COLO668 (cell line): Measurements from ENCODE around the gene MUC20.
"Not testable (repeated sequence)": the region's sequence is repeated elsewhere in the genome, so short reads cannot be mapped to it uniquely, and the experiment has no call there.

Experiments
- DNase-seq: peaks from one replicate; lab custom pipeline; 2025; ENCODE audit not compliant: unreplicated experiment; lab: John Stamatoyannopoulos, UW

The MUC20 gene

DNA sequence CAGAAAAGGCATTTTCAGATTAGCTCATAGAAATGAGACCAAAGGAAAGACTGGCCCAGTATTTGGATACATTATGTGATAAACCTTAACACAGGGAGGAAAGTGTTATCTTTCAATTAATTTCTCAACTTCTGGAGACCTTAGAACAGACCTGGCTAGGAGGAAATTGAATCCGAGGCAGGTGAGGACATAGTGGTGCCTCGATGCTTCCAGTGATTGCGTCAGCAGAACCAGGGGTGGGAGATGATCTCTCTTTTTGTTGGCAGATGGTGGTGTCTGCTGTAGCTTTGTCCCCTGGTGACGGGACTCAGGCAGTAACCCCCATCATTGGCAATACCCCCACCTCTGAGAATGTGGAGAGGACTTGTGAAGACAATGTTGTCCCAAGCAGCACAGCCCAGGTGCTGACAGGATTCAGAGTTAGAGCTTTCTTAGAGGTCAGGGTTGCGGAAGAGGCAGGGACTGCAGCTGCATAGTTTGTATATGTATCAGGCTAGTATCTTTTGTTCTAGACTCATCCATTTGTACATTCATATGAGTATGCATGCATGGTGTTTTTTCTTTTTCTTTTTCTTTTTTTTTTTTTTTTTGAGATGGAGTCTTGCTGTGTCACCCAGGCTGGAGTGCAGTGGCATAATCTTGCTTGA, 27.9 kb upstream of the MUC20 start:
- DNase-seq = no peak

DNA sequence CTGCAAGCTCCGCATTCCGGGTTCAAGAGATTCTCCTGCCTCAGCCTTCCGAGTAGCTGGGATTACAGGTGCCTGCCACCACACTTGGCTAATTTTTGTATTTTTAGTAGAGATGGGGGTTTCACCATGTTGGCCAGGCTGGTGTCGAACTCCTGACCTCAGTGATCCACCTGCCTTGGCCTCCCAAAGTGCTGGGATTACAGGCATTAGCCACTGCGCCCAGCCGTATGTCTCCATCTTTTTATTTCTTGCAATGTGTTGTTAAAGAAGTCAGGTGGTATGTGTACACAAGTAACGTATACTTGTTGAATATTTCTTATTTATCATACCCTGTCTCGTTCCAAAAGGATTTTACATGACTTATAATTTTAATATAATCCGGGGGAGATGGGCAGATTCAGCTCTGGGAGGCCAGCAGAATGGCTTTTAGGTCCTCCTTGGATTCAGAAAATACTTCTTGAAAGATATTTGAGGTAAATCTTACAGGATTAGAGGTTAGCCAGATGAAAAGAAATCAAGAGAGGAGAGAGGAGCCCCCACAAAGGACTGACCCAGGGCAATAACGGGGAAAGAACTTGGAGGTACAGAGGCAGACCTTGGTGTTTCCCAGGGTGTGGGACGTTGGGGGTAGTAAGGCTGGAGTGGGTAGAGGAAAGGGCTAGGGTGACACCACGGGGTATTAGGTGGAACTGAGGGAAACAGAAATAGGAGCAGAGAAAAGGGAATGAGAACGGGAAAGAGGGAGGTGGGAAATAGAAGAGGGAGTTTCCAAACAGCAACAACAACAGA, 27.2 kb upstream of the MUC20 start:
- DNase-seq = no peak

DNA sequence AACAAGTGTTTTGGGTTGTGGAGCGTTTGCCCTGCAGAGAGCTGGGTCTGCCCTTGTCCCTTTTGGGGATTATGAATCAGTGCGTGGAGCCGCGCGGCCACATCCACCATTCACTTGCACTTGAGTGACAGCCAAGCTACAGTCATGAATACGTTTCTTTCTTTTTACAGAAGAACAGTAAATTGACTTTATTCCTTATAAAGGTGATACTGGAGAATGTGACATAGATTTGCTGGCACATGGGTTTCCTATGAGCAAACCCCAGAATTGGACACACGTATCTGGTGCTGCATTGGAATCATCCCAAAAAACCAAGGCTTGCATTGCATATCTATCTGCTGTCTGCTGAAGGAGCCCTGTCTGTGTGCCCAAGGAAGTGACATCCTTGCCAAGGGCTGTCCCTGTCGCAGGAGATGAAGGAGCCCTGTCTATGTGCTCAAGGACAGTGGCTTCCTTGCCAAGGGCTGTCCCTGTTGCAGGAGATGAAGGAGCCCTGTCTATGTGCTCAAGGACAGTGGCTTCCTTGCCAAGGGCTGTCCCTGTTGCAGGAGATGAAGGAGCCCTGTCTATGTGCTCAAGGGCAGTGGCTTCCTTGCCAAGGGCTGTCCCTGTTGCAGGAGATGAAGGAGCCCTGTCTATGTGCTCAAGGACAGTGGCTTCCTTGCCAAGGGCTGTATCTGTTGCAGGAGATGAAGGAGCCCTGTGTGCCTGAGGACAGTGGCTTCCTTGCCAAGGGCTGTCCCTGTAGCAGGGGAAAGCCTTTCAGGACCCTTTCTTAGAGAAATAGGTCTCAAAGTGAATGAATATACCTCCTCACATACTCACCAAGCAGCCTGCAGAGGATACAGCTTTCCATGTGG, 26.3 kb upstream of the MUC20 start:
- not testable (repeated sequence) for DNase-seq

DNA sequence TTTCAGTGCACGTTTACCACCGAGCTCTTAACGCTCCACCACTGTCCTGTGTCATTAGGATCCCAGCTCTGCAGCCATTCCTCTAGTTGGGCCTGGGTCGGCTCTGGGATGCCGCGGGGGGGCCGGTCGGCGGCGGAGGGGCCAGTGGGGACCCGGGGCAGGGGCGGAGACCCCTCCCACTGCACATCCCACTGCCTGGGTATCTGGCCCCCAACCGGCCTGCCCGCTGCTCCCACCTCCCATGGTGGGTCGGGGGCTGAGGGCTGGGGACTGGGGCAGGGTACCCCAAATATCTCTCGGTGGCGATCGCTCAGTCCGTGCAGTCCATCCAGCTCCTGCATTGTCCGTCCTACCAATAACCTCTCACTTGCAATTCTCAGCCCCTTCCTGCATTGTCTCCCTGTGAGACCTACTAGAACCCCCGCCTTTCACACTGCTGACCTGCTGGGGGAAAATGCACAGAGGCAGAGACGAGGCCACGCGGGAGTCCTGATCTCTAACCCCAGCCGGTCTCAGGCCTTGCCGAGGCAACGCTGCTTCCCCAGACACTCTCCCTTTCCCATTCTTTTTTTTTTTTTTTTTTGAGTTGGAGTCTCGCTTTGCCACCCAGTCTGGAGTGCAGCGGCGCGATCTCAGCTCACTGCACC, 24.0 kb upstream of the MUC20 start:
- DNase-seq = no peak

DNA sequence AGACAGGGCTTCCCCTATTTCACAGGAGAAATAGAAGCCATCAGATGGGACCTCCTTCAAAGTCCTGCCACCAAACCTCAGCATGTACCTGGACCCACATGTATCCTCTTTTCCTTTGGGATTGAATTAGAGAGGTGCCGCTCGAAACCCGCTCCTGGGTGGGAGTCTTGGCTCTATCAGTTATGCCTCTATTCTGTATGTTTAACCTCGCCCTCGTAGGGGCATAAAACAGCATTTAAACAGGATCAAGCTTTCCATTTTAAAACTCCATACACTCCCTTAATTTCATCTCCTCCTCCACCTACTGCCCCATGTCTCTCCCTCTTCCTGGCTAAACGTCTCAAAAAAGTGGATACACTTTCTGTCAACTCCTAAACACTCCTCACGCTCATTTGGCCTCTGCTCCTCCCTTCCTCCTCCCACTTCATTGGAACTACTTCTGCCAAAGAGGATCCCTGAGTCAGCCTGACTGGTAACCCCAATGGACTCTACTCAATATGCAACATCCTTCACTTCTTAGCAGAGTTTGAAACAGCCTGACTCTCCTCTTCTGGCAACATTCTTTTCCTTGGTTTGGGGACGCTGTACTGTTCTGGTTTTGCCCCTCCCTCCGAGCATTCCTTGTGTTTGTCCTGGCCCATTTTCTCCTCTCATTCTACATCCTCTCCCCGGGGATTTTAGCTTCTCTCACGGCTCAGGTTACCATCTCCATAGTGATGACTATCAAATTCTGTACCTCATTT, 23.0 kb upstream of the MUC20 start:
- DNase-seq = no peak

DNA sequence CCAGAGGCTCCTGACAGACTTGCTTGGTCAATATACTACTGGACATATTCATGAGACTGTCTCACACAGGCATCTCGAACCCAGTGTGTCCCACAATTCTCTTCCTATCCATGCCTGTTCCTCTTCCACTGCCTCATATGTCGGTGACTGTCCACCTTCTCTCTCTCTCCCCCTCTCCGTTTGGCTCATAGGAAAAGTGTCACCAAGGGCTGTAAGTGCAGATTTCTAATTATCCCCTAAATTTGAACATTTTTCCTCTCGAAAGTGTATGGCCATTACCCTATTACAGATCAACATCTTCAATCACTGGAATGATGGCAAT, 22.5 kb upstream of the MUC20 start:
- no peak for DNase-seq

DNA sequence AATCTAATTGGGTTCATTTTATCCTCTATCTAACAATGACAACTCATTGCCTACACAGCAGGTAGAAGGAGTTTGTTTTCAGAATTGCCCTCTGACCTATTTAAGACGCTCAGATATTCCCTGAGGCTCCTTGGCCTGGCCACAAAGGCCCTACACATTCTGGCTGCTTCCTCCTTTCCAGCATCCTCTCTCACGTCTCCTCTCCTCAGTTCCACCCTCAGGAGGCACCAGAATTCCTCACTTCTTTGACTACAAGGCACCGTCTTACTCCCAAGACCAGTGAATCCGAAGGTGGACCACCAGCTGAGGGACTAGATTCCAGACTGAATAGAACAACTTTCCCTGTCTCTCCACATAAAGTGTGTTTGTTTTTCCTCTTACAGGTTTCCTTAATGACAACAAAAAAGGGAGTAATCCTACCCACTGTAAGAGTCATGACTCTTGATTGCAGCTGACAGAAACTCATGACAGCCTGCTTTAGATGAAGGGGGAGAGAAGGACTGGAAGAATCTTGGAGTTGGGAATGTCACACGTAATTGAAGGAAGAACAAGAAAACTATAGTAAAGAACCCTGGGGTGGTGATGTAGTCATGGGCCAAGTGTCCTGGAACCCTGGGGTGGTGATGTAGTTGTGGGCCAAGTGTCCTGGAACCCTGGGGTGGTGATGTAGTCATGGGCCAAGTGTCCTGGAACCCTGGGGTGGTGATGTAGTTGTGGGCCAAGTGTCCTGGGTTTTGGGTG, 22.0 kb upstream of the MUC20 start:
- DNase-seq = no peak

DNA sequence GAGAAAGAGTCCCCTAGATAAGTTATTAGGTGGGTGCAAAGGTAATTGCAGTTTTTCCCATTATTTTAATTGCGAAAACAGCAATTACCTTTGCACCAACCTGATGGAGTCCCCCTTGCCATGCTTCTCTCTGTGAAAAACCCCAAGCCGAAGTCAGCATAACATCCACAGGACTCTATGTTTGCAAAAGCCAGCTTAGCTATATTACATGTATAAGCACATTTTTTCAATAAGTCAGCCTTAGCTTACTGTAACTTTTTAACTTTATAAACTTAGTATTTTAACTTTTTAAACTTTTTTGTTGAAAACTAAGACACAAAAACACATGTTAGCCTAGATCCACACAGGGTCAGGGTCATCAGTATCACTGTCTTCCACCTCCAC, 21.4 kb upstream of the MUC20 start:
- no peak for DNase-seq

DNA sequence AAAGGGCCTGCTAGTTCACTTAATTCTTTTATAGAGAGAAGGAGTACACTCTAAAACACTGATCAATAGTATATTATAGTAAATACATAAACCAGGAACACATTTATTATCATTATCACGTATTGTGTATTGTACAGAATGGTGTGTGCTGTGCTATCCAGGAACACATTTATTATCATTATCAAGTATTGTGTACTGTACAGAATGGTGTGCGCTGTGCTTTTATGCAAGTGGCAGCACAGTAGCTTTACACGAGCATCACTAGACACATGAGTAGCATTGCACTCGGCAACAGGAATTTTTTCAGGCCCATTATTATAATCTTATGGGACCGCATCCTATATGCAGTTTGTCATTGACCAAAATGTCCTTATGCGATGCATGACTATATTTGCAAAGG, 20.9 kb upstream of the MUC20 start:
- no peak for DNase-seq

DNA sequence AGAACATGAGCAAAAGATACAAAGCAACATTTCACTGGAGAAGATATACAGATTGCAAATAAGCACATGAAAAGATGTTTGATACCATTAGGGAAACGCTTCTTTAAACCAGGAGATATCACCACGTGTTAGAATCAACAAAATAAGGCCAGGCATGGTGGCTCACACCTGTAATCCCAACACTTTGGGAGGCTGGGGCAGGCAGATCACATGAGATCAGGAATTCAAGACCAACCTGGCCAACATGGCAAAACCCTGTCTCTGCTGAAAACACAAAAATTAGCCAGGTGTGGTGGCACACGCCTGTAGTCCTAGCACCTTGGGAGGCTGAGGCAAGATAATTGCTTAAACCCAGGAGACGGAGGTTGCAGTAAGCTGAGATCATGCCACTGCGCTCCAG, 20.5 kb upstream of the MUC20 start:
- DNase-seq = no peak

DNA sequence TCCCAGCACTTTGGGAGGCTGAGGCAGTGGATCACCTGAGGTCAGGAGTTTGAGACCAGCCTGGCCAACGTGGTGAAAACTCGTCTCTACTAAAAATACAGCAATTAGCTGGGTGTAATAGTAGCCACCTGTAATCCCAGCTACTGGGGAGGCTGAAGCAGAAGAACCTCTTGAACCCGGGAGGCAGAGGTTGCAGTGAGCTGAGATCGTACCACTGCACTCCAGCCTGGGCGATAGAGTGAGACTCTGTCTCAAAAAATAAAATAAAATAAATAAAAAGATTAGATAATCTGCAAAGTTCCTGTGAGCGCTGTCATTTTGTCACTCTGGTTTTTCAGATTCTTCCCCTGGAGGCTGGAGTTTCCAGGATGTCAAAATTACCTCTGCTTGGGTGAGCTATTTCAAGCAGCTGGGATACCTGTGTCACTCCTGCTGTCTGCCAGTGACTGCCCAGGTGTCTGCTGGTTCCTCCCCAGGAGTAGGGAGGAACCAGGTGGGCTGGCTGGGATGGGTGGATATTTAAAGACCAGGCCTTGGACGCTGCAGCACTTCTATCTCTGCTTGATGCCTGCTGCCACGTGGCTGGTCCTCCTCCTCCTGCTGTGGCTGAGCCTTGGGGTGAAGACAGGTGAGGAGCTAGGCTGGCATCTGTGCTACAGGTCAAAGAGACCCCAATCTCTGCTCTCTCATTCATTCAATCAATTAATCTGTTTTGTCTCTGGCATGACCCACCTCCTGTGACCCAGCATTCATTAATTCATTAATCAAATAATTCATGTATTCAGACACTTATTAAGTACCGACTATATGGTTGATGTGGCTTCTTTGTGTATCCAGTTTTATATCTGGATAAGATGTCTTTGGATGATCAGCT, 19.5 kb upstream of the MUC20 start:
- DNase-seq = no peak

DNA sequence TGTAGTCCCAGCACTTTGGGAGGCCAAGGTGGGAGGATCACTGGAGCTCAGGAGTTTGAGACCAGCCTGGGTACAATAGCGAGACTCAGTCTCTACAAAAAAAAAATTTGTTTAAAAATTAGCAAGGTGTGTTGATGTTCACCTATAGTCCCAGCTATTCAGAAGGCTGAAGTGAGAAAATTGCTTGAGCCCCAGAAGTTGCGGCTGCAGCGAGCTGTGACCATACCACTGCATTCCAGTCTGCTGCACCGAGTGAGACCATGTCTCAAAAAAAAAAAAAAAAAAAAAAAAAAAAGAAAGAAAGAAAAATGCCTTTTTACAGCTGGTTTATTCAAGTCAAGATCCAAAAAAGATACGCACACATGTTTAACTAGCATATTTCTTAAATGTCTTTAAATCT, 17.0 kb upstream of the MUC20 start:
- DNase-seq = no peak

DNA sequence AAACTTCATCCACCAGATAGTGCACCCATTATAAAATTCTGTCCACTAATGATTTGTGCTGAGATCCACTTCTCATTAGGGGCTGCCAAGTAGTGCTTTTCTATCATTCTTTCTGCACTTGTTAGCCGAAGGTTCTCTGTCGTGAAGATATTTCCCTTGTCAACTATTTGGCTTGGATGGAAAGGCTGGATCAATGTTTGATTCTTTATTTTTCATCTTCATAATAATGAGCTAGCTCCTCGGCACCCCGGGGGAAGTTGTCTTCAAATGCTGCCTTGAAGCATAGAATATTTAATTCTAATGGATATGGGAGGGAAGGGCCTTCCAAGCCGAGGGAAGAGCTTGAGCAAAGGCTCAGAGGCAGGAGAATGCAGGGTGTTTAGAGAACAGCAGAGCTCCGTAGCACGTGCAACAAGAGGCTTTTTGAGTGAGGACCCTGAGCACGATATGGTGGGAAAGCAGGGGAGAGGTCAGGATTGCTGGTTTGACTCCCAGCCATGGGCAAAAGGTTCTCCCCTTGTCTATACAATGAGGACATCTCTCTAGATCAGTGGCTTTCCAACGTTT, 16.3 kb upstream of the MUC20 start:
- DNase-seq = no peak

DNA sequence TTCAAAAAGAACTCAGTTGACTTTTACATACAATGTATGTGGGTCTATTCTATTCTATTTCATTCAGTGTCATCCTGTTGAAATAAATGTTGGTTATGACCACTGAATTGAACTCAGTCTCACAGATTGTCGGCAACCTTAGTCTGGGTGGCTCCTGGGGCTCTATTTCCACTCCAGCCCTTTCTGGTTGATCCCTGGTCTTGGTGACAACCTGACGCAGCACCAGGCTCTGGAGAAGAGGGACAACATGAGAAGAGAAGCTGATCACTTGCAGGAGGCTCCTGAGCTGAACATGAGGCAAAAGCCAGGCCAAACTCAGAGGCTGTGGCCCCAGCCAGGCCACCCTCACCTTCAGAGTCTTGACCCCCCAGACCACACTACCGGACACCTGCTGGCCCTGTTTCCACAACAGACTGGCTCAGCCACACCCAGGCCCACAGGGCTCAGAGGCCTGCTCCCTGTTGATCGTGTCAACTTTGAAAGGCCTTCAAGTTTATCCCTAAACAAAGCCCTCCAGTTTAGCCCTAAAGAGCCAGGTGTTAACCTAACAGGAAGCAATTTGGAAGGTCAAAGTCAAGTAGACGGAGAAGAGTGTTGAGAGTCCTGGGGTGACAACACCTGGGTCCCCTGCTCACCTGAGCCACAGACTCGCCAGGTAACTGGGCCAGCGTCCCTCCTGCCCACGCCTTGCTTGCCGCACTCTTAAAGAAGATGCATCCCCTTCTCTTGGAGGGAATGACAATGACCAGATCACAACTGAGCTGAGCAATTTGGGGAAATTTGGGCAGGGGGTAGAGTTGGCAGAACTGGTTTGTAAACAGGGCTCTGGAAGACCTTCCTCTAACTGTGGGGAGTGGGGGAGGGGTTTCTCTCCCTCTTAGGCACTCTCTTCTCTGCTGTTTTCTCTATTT, 15.4 kb upstream of the MUC20 start:
- DNase-seq = no peak

DNA sequence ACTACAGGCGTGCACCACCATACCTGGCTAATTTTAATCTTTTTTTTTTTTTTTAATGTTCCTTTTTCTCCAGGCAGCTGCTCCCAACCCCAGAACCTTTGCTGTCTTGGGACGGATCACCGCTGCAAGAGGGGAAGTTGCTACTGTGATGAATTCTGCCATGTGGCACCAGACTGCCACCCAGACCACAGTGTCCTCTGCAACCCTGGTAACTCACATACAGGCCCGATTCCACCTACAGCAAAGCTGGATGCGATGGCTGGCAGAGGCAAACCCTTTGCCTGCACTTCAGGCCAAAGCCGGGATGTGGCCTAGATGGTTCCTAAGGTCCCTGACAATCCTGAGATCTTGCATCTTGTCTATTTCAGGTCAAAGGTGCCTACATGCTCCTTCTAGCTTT, 12.7 kb upstream of the MUC20 start:
- no peak for DNase-seq

DNA sequence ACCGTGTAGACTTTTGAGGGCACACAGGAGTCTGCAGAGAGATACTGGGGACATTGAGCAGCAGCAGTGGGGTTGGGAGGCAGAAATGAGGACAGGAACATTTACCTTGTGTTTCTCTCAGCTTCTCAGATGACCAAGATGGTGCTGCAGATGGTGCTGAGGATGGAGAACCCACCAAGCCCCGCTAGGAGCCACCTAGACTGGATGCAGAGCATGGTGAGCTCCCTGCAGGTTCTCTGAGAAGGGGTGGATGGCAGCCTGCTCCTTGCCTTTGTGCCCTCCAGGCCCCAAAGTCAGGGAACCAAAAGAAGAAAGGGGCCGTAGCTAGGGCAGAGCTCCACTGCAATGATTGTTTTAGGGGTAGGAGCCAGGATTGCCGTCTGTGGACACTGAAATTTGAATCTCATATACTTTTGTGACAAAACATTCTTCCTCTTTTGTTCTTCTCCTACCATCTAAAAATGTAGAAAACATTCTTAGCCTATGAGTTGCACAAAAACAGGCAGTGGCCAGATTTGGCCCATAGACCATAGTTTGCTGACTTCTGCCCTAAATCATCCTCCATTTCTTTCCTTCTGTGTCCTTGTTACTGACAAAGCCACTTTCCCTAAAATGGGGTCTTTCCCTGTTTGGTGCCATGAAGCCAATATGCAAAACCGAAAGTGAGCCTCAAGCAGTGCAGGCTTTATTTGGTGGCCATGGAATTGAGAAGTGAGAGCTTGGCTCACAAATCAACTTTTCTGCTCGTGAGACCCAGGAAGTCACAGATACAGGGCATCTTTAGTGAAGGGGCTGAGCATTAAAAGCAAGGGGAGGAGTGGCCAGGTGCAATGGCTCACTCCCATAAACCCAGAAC, 11.9 kb upstream of the MUC20 start:
- no peak for DNase-seq

DNA sequence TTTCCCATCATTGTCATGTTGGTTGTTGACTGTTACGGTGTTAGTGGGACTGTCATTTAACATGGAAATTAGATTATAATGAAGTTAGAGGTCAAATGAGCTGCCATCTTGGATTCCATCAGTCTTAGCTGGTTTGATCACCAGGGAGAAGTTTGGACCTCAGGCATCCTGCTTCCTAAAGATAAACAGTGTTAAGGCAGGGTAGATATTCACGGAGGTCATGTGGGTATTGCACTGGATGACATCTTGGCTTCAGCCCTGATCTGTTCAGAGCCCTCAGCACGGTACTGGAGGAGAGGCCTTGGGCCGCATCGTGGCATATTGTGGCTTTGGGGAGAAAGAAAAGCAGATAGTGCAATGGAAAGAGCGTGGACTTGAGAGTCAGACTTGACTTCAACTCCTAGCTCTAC, 11.1 kb upstream of the MUC20 start:
- no peak for DNase-seq
